CD14-positive monocyte (primary cell): ENCODE measurements around the gene HIBADH. TPM values are rescaled to one million over a fixed set of nuclear protein-coding genes. Genes with fewer than 3 reads are reported as not detected.

Source experiments
- DNase-seq, 3 donors: peaks; one replicate each; pipeline ENCODE4 v3.0.0-alpha.2; 2011 to 2022
- H2AFZ ChIP-seq: 2 replicates; pipeline ENCODE4 v1.6.0; 2012; ENCODE audit warnings: mild to moderate bottlenecking, low read depth, low read length, inconsistent platforms; ENCODE audit not compliant: insufficient read depth, poor library complexity, severe bottlenecking
- H3K27ac ChIP-seq, 2 donors: 1 replicate in 1 of 2; 2 replicates in 1 of 2; pipeline ENCODE4 v1.5.1; 2012 to 2013; ENCODE audit warnings: low read length in 2 of 2, control low read depth in 1 of 2, inconsistent platforms in 1 of 2, low read depth in 1 of 2, mild to moderate bottlenecking in 1 of 2
- H3K27me3 ChIP-seq, 2 donors: one replicate each; pipeline versions ENCODE4 v1.6.0 to v1.6.1; 2011 to 2013; ENCODE audit warnings: low read length in 2 of 2; ENCODE audit not compliant: control insufficient read depth in 2 of 2, insufficient read depth in 2 of 2
- H3K36me3 ChIP-seq, 2 donors: replicated peaks in 1 of 2; 1 replicate in 1 of 2; 2 replicates in 1 of 2; pipeline versions ENCODE4 v1.5.1 to v1.6.1; 2012 to 2013; ENCODE audit warnings: low read length in 2 of 2, control low read depth in 1 of 2, inconsistent platforms in 1 of 2, mild to moderate bottlenecking in 1 of 2; ENCODE audit not compliant: insufficient read depth in 2 of 2, control insufficient read depth in 1 of 2
- H3K4me1 ChIP-seq, 2 donors: 1 replicate in 1 of 2; 2 replicates in 1 of 2; pipeline versions ENCODE4 v1.5.1 to v1.6.1; 2012 to 2013; ENCODE audit warnings: low read length in 2 of 2, control low read depth in 1 of 2, inconsistent platforms in 1 of 2, mild to moderate bottlenecking in 1 of 2, moderate library complexity in 1 of 2; ENCODE audit not compliant: insufficient read depth in 2 of 2, control insufficient read depth in 1 of 2
- H3K4me2 ChIP-seq: replicated peaks from 2 replicates; pipeline ENCODE3; 2012; ENCODE audit warnings: low read length, moderate library complexity, mild to moderate bottlenecking; ENCODE audit not compliant: poor library complexity, severe bottlenecking; ENCODE audit errors: extremely low read depth
- H3K4me3 ChIP-seq, 3 experiments: fragments of 200-600 bp in 1 of 3; sonication (generic) in 1 of 3; replicated peaks in 1 of 3; 1 replicate in 2 of 3; 2 replicates in 1 of 3; pipeline ENCODE4 v1.5.1; 2011 to 2013; ENCODE audit warnings: low read length in 3 of 3, mild to moderate bottlenecking in 3 of 3, control low read depth in 2 of 3, low read depth in 2 of 3, inconsistent platforms in 1 of 3, moderate library complexity in 1 of 3
- H3K79me2 ChIP-seq: 2 replicates; pipeline ENCODE4 v1.6.0; 2012; ENCODE audit warnings: mild to moderate bottlenecking, control low read depth, inconsistent platforms, low read length, moderate library complexity; ENCODE audit not compliant: insufficient read depth
- H3K9ac ChIP-seq: 2 replicates; pipeline ENCODE4 v1.6.0; 2017; ENCODE audit warnings: low read length, mild to moderate bottlenecking; ENCODE audit not compliant: insufficient read depth, poor library complexity, severe bottlenecking
- H3K9me3 ChIP-seq, 2 donors: replicated peaks in 1 of 2; 1 replicate in 1 of 2; 2 replicates in 1 of 2; pipeline versions ENCODE4 v1.5.1 to v1.6.1; 2012 to 2013; ENCODE audit warnings: low read length in 2 of 2, control low read depth in 1 of 2; ENCODE audit not compliant: control insufficient read depth in 1 of 2, insufficient read depth in 1 of 2
- H4K20me1 ChIP-seq: 2 replicates; pipeline ENCODE4 v1.6.0; 2012; ENCODE audit warnings: mild to moderate bottlenecking, low read length, control low read depth, moderate library complexity; ENCODE audit not compliant: insufficient read depth
- H3K27ac Mint-ChIP-seq, 7 donors: one replicate each; pipeline ENCODE4 v1.8.0; 2020; ENCODE audit warnings: mild to moderate bottlenecking in 7 of 7, mixed read lengths in 7 of 7, moderate library complexity in 6 of 7, inconsistent platforms in 2 of 7
- H3K27me3 Mint-ChIP-seq, 3 donors: one replicate each; pipeline ENCODE4 v1.8.0; 2021 to 2022; ENCODE audit warnings: low read depth in 3 of 3, mild to moderate bottlenecking in 3 of 3, mixed read lengths in 3 of 3, moderate library complexity in 3 of 3, inconsistent platforms in 1 of 3
- H3K36me3 Mint-ChIP-seq, 2 donors: one replicate each; pipeline ENCODE4 v1.8.0; 2020; ENCODE audit warnings: mixed read lengths in 2 of 2, inconsistent platforms in 1 of 2, mild to moderate bottlenecking in 1 of 2
- H3K4me1 Mint-ChIP-seq: one replicate; pipeline ENCODE4 v1.8.0; 2020; ENCODE audit warnings: mild to moderate bottlenecking, mixed read lengths
- H3K4me3 Mint-ChIP-seq, 2 donors: one replicate each; pipeline ENCODE4 v1.8.0; 2020; ENCODE audit warnings: mild to moderate bottlenecking in 2 of 2, mixed read lengths in 2 of 2, moderate library complexity in 1 of 2
- H3K9me3 Mint-ChIP-seq, 7 donors: one replicate each; pipeline ENCODE4 v1.8.0; 2020 to 2022; ENCODE audit warnings: mixed read lengths in 7 of 7, mild to moderate bottlenecking in 6 of 7, moderate library complexity in 6 of 7, inconsistent platforms in 2 of 7
- WGBS: methylation state at CpG from one replicate; pipeline ENCODE4 v1.1.5; 2013; ENCODE audit warnings: missing lambda C conversion rate; ENCODE audit not compliant: insufficient coverage; 5-methylcytosine and 5-hydroxymethylcytosine counted together
- intact Hi-C, 2 donors: fragments of 100-400 bp; cut with micrococcal nuclease; formaldehyde crosslinking; loops; one replicate each; pipeline versions ENCODE4 v1.15.0 to v1.15.1; 2023
- polyA plus RNA-seq, 3 donors: library from polyadenylated mRNA; depleted of rRNA in 1 of 3; unstranded in 2 of 3; stranded (reverse) in 1 of 3; fragments of 300-500 nt in 2 of 3; fragments of >200 nt in 1 of 3; fragmentation: Illumina TruSeq in 2 of 3; gene quantifications; 1 replicate in 2 of 3; 2 replicates in 1 of 3; pipeline ENCODE4 v1.2.3, GENCODE V29; 2012 to 2021
- TF ChIP-seq, protein P1 (sequence below): fragments of 200-600 bp; IDR thresholded peaks from one replicate; pipeline ENCODE4 v1.8.0; 2022; ENCODE audit warnings: antibody characterized with exemption, mild to moderate bottlenecking

The HIBADH gene
- polyA plus RNA-seq, 3 donors = 8.9 to 29.1 (median 26.5) TPM

DNA sequence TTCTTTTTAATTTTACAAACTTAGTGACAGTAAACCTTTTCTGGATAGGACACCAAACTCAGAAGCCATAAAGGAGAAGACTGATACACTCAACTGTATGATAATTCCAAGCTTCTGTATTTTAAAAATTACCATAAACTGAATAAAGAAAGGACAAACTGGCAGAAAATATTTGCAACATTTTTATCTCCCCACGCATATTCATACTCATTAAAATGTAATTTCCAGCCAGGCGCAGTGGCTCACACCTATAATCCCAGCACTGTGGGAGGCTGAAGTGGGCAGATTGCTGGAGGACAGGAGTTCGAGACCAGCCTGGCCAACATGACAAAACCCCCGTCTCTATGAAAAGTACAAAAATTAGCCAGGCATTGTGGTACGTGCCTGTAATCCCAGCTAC, 67.7 kb downstream of the HIBADH start:
- no peaks in the 10 kb centered on the region for H3K9me3 Mint-ChIP-seq
- no peak for DNase-seq
- Histone ChIP-seq H3K36me3 (no peaks in the 10 kb centered on the region), H3K27ac (no peak overlapping the region), H3K9me3 (no peaks in the 10 kb centered on the region), H3K4me2 (no peak overlapping the region), H2AFZ (no peak overlapping the region), H3K9ac (no peak overlapping the region), H3K79me2 (no peaks in the 10 kb centered on the region), H4K20me1 (no peaks in the 10 kb centered on the region), H3K4me3 (no peak overlapping the region), H3K4me1 (no peaks in the 10 kb centered on the region), H3K27me3 (no peaks in the 10 kb centered on the region)
- H3K4me1 Mint-ChIP-seq = no peaks in the 10 kb centered on the region
- TF ChIP-seq, protein P1, sequence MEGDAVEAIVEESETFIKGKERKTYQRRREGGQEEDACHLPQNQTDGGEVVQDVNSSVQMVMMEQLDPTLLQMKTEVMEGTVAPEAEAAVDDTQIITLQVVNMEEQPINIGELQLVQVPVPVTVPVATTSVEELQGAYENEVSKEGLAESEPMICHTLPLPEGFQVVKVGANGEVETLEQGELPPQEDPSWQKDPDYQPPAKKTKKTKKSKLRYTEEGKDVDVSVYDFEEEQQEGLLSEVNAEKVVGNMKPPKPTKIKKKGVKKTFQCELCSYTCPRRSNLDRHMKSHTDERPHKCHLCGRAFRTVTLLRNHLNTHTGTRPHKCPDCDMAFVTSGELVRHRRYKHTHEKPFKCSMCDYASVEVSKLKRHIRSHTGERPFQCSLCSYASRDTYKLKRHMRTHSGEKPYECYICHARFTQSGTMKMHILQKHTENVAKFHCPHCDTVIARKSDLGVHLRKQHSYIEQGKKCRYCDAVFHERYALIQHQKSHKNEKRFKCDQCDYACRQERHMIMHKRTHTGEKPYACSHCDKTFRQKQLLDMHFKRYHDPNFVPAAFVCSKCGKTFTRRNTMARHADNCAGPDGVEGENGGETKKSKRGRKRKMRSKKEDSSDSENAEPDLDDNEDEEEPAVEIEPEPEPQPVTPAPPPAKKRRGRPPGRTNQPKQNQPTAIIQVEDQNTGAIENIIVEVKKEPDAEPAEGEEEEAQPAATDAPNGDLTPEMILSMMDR = no peak
- H3K27ac Mint-ChIP-seq = no peak overlapping the region
- no peaks in the 10 kb centered on the region for H3K27me3 Mint-ChIP-seq
- H3K4me3 Mint-ChIP-seq = no peak overlapping the region
- WGBS = 100% methylated on average over 2 of the region's 5 CpGs
- intact Hi-C loops = no loop called here
- peaks cover 0 to 4% of the 10 kb centered on the region in 2 donors for H3K36me3 Mint-ChIP-seq

DNA sequence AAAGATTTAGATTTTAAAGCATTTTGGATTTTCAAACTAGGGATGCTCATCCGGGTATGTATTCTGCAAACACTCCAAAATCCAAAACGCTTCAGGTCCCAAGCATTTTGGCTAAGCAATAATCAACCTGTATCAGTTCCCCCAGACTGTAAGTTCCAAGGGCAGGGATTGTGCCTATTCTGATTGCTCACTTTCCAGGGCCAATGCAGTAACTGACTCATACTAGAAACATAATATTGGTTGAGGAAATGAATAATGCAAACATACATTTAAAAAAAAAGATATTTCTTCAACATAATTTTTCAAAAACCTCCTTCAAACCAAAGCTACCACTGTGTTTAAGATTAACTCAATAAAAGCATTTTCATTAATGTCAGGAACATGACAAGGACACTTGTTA, 69.5 kb downstream of the HIBADH start:
- H3K9ac ChIP-seq = no peak overlapping the region
- Mint-ChIP-seq H3K27me3 (no peaks in the 10 kb centered on the region), H3K36me3 (peaks cover 0 to 4% of the 10 kb centered on the region in 2 donors), H3K4me1 (no peaks in the 10 kb centered on the region), H3K4me3 (no peak overlapping the region), H3K9me3 (no peaks in the 10 kb centered on the region), H3K27ac (no peak overlapping the region)
- DNase-seq = no peak
- H3K4me2 ChIP-seq = no peak overlapping the region
- no peaks in the 10 kb centered on the region for H3K36me3 ChIP-seq
- H3K27ac ChIP-seq = no peak overlapping the region
- H3K27me3 ChIP-seq = no peaks in the 10 kb centered on the region
- 83% methylated on average over 1 of the region's 2 CpGs for WGBS
- TF ChIP-seq, protein P1 = no peak
- H3K79me2 ChIP-seq = no peaks in the 10 kb centered on the region
- H3K4me1 ChIP-seq = no peaks in the 10 kb centered on the region
- H4K20me1 ChIP-seq = no peaks in the 10 kb centered on the region
- H3K9me3 ChIP-seq = no peaks in the 10 kb centered on the region
- no peak overlapping the region for H2AFZ ChIP-seq
- H3K4me3 ChIP-seq = no peak overlapping the region
- intact Hi-C loops = no loop called here
